ENCODE data around the gene SYNM.

SYNM gene

DNA sequence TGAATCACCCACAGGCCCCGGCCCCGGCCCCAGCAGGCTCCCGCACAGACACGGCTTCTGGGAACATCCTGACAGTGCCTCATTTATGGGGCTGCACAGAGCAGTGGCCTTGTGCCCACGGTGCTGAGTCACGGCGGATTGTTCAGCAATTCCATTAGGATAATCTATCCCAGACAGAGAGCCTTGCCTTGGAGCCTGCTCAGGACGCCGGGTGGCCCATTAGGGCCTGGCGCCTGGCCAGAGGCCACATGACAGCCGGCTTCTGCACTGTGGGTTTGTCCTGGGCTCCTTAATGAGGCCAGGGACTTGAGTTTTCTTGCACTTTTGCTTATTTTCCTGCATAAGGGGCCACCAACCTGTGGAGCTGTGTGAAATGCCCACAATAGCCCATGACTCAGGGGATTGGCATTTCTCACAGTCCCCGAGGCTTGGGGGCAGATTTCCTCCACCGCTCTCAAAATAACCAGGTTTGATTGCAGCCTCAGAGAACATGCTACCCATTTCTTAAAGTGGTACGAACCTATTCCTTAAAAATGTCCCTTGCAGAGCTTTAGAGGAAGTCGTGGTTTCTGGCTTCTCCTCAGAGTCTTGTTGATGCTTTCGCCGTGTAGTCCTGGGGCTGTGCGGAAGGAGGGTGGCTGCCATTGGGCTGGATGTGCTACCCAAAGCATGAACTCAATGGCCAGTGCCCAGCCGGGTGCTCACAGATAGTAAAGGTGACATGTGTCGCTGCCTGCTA lies 19.0 kb downstream of the SYNM start:
- FAIRE-seq: peak; percentile 98

DNA sequence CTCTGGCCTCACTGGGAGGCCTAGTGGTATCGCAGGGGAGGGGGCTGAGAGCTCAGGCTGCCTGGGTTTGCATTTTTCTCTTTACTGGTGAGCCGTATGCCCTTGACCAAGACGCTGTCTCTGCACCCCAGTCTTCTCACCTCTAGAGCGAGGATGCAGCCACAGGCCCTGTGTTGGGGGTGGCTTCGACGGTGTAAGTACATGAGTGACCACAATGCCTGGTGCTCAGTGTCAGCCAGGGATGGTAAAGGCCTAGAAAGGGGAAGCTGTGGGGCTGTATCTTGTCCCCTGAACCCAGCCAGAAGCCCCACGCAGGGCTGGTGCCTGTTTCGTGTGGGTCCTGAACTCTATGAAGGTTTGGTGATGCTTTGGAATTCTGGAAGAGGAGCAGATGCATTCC lies 19.8 kb downstream of the SYNM start:
- FAIRE-seq: no peak

DNA sequence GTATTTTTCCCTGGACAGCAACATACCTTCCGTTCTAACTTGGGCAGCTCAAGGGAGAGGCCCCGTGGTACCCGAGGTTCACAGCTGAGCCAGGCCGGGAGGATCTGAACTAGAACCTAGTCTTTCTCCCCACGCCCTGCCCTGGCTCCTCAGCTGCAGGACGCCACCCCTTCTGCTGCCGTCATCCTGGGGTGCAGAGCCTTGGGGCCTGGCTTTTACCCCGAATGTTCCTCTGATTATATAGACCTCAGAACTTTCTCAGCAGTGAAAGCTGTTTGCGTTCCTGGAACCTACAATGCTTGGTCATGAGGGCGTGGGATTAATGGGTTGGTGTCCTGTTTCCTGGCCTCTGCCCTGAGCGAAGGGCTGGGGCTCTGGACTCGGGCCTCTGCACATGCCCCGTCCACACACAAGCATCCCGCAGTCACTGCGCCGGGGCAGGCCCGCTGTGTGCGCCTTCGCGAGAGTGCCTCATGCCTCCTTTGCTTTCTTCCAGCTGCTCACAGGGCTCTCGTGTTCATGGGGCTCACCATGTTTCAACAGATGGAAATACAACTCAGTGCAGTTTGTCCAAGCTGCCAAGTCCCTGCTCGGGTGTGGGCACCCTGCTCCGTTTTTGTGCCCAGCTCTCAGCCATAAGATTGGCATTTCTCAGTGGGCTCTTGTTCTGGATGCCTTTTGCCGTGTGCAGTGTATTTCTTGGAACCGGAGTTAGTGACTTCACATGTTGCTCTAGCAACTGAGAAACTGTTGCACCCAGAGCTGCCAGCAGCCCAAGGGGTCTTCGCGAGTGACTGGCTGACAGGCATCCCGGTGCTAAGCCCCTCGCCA lies 20.4 kb downstream of the SYNM start:
- FAIRE-seq: no peak

DNA sequence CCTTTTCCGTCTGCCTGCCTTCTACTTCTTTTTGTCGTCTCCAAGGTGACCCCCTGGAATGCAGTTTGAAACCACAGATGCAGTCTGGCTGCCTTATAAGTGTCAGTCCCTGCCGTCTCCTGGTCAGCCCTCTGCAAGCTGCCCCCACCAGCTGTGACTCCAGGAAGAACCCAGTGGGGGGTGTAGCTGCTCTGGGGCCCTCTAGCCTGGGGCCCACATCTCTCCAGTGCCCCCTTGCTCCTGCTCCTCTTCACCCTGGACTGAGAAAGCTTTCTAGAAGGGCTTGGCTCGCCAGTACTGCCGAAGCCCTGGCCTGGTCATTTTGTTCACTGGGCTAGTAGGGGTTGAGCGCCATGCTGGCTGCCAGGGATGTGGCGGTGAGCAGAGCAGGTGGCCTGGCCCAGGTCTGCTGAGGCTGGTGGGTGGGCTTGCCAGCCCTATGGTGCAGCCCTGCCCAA lies 21.3 kb downstream of the SYNM start:
- FAIRE-seq: no peak

DNA sequence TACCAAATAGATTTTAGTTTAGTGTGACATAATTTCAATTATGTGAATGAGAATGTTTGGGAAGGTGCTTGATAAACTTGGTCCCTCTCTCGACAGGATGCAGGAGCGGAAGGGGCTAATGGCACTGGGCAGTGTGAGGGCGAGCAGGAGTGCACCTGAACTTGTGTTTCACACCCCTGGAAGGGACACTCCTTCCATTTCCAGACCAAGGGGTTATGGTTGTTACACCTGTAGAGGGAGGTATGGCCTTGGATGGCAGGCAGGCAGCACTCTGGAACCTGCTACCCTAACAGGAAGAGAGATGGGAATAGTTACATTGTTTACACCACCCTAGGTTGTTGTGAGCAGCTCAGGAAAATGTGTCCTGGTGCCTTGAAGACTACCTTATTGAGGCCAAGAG lies 22.1 kb downstream of the SYNM start:
- FAIRE-seq: no peak

DNA sequence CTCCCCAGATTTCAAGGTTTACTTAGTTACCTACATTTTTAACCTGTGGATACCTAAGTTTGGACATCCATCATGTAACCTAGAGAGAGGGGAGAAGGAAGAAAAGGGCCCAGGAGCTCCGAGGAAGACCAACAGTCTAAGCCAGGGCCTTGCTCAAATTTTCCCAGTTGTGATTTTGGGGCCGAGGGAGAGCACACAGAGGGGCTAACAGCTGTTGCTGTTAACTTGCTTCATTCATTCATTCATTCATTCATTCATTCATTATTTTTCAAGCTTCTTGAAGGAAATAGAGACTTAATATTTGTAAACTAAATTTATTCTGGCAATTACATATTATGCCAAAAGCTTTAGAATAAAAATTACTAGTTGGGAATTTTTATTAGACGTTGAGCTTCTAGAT lies 22.9 kb downstream of the SYNM start:
- no peak for FAIRE-seq

DNA sequence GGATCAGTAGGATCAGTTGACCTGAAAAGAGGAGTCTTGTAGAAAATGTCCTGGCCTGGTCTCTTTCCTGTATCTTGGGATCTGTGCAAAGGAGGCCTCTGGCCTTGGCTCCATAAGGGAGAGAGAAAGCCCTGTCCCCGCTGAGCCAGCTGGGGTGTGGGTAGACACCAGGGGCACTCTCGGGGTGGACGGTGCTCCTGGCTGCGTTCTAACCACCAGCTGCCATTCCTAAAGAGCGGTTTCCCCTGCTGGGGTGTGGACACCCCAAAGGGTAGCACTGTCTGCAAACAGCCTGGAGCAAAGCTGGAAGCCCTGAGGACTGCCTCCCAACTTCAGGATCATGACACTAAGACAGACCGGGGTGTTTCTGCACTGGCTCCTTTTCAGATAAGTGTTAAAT lies 23.5 kb downstream of the SYNM start:
- FAIRE-seq: no peak

DNA sequence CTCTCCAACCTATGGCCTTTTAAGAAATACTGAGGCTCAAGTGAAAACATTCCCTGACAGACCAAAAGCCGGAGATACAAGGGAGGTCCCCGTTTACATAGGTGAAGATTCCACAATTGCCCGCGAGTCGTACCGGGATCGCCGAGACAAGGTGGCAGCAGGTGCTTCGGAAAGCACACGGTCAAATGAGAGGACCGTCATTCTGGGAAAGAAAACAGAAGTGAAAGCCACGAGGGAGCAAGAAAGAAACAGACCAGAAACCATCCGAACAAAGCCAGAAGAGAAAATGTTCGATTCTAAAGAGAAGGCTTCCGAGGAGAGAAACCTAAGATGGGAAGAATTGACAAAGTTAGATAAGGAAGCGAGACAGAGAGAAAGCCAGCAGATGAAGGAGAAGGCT lies 24.8 kb downstream of the SYNM start:
- FAIRE-seq: no peak

DNA sequence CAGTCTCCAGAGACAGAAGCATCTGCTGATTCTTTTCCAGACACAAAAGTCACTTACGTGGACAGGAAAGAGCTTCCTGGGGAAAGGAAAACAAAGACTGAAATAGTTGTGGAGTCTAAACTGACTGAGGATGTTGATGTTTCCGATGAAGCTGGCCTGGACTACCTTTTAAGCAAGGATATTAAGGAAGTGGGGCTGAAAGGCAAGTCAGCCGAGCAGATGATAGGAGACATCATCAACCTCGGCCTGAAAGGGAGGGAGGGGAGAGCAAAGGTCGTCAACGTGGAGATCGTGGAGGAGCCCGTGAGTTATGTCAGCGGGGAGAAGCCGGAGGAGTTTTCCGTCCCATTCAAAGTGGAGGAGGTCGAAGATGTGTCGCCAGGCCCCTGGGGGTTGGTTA lies 25.4 kb downstream of the SYNM start:
- no peak for FAIRE-seq

DNA sequence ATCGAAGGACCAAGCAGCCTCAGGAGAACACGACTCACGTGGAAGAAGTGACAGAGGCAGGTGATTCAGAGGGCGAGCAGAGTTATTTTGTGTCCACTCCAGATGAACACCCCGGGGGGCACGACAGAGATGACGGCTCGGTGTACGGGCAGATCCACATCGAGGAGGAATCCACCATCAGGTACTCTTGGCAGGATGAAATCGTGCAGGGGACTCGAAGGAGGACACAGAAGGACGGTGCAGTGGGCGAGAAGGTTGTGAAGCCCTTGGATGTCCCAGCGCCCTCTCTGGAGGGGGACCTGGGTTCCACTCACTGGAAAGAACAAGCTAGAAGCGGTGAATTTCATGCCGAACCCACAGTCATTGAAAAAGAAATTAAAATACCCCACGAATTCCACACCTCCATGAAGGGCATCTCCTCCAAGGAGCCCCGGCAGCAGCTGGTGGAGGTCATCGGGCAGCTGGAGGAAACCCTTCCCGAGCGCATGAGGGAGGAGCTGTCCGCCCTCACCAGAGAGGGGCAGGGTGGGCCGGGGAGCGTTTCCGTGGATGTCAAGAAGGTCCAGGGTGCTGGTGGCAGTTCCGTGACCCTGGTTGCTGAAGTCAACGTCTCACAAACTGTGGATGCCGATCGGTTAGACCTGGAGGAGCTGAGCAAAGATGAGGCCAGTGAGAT lies 26.0 kb downstream of the SYNM start:
- FAIRE-seq: no peak

DNA sequence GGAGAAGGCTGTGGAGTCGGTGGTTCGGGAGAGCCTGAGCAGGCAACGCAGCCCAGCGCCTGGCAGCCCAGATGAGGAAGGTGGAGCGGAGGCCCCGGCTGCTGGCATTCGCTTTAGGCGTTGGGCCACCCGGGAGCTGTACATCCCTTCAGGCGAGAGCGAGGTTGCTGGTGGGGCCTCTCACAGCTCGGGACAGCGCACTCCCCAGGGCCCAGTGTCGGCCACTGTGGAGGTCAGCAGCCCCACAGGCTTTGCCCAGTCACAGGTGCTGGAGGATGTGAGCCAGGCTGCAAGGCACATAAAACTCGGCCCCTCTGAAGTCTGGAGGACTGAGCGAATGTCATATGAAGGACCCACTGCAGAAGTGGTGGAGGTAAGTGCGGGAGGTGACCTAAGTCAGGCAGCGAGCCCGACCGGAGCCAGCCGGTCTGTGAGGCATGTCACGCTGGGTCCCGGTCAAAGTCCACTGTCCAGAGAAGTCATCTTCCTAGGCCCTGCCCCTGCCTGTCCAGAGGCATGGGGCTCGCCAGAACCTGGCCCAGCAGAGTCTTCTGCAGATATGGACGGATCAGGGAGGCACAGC lies 26.7 kb downstream of the SYNM start:
- FAIRE-seq: no peak

DNA sequence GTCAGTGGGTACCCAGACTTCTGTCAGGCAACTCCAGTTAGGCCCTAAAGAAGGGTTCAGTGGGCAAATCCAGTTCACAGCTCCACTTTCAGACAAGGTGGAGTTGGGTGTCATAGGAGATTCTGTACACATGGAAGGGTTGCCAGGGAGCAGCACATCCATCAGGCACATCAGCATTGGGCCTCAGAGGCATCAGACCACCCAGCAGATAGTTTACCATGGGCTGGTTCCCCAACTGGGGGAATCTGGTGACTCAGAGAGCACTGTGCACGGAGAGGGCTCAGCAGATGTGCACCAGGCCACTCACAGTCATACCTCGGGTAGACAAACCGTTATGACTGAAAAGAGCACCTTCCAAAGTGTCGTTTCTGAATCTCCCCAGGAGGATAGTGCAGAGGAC lies 27.2 kb downstream of the SYNM start:
- FAIRE-seq: no peak

DNA sequence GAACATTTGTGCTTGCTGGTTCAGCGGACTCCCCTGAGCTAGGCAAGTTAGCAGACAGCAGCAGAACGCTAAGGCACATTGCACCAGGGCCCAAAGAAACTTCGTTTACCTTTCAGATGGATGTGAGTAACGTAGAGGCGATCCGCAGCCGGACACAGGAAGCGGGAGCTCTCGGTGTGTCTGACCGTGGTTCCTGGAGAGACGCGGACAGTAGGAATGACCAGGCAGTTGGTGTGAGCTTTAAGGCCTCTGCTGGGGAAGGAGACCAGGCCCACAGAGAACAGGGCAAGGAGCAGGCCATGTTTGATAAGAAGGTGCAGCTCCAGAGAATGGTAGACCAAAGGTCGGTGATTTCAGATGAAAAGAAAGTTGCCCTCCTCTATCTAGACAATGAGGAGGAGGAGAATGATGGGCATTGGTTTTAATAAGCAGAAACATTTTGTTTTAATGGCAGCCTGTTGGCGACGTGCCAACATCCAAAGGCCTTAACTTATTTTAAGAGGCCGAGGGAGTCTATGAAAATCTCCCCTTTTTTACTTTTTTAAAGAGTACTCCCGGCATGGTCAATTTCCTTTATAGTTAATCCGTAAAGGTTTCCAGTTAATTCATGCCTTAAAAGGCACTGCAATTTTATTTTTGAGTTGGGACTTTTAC lies 27.9 kb downstream of the SYNM start:
- no peak for FAIRE-seq

DNA sequence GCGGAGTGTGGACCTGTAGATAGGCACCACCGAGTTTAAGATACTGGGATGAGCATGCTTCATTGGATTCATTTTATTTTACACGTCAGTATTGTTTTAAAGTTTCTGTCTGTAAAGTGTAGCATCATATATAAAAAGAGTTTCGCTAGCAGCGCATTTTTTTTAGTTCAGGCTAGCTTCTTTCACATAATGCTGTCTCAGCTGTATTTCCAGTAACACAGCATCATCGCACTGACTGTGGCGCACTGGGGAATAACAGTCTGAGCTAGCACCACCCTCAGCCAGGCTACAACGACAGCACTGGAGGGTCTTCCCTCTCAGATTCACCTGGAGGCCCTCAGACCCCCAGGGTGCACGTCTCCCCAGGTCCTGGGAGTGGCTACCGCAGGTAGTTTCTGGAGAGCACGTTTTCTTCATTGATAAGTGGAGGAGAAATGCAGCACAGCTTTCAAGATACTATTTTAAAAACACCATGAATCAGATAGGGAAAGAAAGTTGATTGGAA lies 29.5 kb downstream of the SYNM start:
- FAIRE-seq: no peak

DNA sequence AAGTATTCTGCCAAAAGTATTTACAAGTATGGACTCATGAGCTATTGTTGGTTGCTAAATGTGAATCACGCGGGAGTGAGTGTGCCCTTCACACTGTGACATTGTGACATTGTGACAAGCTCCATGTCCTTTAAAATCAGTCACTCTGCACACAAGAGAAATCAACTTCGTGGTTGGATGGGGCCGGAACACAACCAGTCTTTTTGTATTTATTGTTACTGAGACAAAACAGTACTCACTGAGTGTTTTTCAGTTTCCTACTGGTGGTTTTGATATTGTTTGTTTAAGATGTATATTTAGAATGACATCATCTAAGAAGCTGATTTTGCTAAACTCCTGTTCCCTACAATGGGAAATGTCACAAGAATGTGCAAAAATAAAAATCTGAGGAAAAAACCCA lies 30.3 kb downstream of the SYNM start:
- FAIRE-seq: no peak

DNA sequence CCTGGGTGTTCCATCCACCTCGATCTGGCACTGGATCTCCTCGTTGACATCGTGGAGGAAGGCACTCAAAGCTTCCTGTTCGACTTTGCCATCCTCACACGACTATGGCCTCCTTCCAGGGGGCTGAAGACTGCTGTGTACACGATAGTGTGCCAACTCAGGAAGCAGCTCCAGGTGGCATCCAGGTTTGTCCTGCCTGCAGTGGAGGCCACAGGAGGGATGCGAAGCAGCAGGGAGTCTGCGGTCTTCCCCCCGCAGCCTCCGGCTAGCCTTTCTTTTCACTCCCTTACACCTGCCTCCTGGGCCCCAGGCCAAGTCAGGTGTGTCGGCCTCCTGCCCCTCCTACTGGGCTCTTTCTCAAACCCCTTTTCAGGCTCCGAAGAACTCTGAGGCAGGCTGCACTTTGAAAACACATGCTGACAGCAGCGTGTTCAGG lies 32.2 kb downstream of the SYNM start:
- no peak for FAIRE-seq

DNA sequence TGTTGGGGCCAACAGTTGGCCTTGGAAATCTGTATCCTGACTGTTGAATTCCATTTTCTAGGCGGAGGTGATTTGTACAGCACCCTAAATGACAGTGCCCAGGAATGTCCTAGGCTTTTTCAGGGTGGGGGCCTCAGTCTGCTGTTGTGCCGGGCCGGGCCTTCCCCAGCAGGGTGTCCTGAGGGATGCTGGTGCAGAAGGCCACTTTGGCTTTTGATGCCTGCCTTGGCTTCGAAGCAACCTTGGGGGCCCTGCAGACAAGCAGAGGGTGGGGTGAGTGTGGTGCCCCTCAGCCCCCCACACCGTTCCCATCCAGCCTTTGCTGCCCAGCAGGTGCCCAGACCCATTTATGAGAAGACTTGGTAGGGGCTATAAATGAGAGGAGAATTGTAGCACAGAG lies 33.0 kb downstream of the SYNM start:
- no peak for FAIRE-seq

DNA sequence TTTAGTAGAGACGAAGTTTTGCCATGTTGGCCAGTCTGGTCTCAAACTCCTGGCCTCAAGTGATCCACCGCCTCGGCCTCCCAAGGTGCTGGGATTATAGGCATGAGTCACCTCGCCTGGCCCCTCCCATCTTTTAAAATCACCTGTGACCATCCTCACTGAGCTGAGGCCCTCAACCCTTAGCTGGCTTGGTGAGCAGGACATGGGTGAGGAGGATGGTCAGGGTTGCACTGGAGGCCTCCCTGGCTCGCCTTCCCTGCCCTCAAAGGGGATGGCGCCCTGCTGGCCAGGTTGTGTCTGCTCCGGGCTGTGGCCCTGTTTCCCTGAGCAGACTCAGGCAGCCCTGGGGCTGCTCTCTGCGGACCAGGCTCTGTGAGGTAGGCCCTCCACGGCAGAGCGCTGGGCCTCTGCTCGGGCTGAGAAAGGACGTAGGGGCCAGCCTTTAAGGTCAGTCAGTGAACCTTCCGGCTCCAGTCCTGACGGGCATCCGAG lies 33.7 kb downstream of the SYNM start:
- no peak for FAIRE-seq

DNA sequence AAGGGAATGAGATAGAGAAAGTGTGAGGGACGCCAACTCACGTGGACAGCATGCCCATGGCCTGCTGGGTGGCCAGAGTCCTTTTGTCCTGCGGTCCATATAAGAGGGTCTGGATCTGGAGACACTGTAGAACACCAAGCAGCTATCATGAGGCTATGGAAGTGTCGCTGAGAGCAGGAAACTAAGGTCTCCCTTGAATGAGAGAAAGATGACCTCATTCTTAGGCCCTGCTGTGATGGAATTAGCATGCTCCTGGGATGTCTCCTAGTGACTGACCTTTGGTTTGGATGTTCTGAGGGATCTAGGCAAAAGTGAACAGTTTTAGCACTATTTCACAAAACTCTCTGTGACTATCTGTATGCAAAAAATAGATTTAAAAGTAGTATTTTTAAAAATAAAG lies 34.4 kb downstream of the SYNM start:
- FAIRE-seq: no peak

DNA sequence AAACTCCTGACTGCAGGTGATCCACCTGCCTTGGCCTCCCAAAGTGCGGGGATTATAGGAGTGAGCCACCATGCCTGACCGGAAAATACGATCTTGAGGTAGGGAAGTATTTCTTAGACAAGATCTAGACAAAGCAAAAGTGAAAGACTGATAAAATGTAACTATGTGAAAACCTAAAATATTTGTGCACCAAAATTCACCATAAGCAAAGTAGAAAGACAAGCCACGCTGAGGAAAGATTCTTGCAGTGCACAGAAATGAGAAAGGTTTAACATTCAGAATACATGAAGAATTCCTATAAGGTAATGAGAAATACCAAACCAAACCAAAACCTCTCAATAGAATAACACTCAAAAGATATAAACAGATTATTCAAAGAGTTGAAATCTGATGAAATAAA lies 35.7 kb downstream of the SYNM start:
- FAIRE-seq: no peak

DNA sequence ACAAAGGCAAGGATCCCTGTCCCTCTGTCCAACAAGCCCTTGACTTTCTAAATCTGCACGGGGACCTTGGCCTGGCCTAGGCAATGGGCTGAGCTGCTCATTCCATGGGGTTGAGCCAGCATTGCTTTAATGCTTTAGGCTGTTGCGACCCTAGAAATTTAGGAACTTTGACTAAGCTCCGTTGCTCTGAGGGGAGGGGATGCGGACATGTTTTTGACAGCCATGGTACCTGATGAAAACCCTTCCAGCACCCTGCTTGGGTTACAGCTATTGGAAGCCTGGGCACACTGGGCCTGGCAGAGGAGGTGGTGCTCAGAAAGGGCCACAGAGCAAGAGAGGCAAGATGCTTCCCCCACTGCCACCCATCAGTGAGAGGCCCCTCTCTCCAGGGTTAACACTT lies 37.1 kb downstream of the SYNM start:
- FAIRE-seq: no peak

DNA sequence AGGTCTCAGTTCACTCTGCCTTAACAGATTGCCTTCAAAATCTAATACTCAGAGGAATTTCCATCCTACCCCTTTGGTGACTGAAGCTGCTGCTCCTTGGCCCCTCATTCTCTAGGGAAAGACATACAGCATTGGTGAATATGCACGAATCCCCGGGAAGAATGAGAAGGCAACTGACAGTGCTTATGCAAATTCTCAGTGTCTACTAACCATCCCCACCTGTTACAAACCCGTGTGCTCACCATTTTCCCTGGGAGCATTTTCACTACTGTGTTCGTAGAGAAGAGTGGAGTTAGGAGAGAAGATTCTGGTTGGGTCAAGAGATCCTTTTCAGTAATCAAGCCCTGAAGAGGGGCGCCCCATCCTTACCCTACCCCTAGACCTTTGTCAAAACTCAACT lies 37.7 kb downstream of the SYNM start:
- no peak for FAIRE-seq

DNA sequence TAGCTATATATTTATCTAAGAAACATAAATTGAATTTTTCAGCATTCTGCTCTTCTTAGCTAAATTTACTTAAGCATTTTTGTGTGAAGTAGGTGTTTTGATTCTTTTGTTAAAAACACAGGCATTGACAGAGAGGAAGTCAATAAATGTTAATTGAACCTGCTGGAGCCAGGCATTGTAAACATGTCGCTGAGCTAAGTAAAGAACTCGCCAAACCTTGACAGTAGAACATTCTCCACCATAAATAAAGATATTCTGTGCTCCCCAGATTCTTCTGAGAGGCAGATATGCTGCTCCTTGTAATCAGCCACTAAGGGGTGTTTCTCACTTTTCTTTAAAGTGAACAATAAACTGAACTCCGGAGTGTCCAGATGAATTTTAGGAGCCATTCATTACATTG lies 38.4 kb downstream of the SYNM start:
- FAIRE-seq: no peak

Measured in A204.1 (cell line).